GM23248 (cell line): ENCODE data around the gene GPR25. TPM values are rescaled to one million over a fixed set of nuclear protein-coding genes. Genes with fewer than 3 reads are reported as not detected.
A peak's percentile ranks its signal among the peaks of the same experiment; 100 is the strongest.

ENCODE experiments used
- DNase-seq: peaks from one replicate; pipeline ENCODE4 v3.0.0-alpha.2; 2015
- H2AFZ ChIP-seq: fragments of 200-600 bp; sonication (generic); 2 replicates; pipeline ENCODE4 v1.6.1; 2016; ENCODE audit warnings: antibody characterized with exemption
- H3F3A ChIP-seq: fragments of 200-600 bp; sonication (generic); 2 replicates; pipeline ENCODE4 v1.6.1; 2016; ENCODE audit warnings: mild to moderate bottlenecking, antibody characterized with exemption, mixed run types; ENCODE audit not compliant: insufficient read depth
- H3K27ac ChIP-seq: fragments of 200-600 bp; sonication (generic); 2 replicates; pipeline ENCODE4 v1.5.1; 2016; ENCODE audit warnings: mild to moderate bottlenecking
- H3K27me3 ChIP-seq: fragments of 200-600 bp; sonication (generic); replicated peaks from 2 replicates; pipeline ENCODE4 v1.6.1; 2016; ENCODE audit warnings: mild to moderate bottlenecking; ENCODE audit not compliant: insufficient read depth
- H3K36me3 ChIP-seq: fragments of 200-600 bp; sonication (generic); 2 replicates; pipeline ENCODE4 v1.6.1; 2016; ENCODE audit warnings: low read depth, mild to moderate bottlenecking
- H3K4me1 ChIP-seq: fragments of 200-600 bp; sonication (generic); 2 replicates; pipeline ENCODE4 v1.6.1; 2016; ENCODE audit warnings: mild to moderate bottlenecking; ENCODE audit not compliant: insufficient read depth
- H3K4me2 ChIP-seq: fragments of 200-600 bp; sonication (generic); one replicate; pipeline ENCODE4 v1.6.1; 2016; ENCODE audit warnings: mild to moderate bottlenecking; ENCODE audit not compliant: unreplicated experiment
- H3K4me3 ChIP-seq: fragments of 200-600 bp; sonication (generic); 2 replicates; pipeline ENCODE4 v1.5.1; 2016; ENCODE audit warnings: mild to moderate bottlenecking
- H3K79me2 ChIP-seq: fragments of 200-600 bp; sonication (generic); 2 replicates; pipeline ENCODE4 v1.6.1; 2016; ENCODE audit warnings: mild to moderate bottlenecking; ENCODE audit not compliant: insufficient read depth
- H3K9ac ChIP-seq: fragments of 200-600 bp; sonication (generic); 2 replicates; pipeline ENCODE4 v1.6.1; 2016; ENCODE audit warnings: mild to moderate bottlenecking
- H3K9me2 ChIP-seq: fragments of 200-600 bp; sonication (generic); 2 replicates; pipeline ENCODE4 v1.6.1; 2016; ENCODE audit warnings: mixed run types, mild to moderate bottlenecking, moderate library complexity; ENCODE audit not compliant: insufficient read depth
- H3K9me3 ChIP-seq: fragments of 200-600 bp; sonication (generic); one replicate; pipeline ENCODE4 v1.6.1; 2017; ENCODE audit warnings: low read depth
- H4K20me1 ChIP-seq: fragments of 200-600 bp; sonication (generic); 2 replicates; pipeline ENCODE4 v1.6.0; 2016; ENCODE audit not compliant: insufficient read depth
- EZH2 ChIP-seq: fragments of 200-600 bp; sonication (generic); IDR thresholded peaks from 2 replicates; pipeline ENCODE4 v1.6.1; 2018; ENCODE audit warnings: antibody characterized with exemption, mild to moderate bottlenecking; ENCODE audit not compliant: insufficient read depth, poor library complexity, severe bottlenecking
- EZH2phosphoT487 ChIP-seq: fragments of 200-600 bp; sonication (generic); IDR thresholded peaks from 2 replicates; pipeline ENCODE4 v1.6.1; 2018; ENCODE audit warnings: antibody characterized with exemption, moderate library complexity, mild to moderate bottlenecking, low read depth; ENCODE audit not compliant: insufficient read depth
- WGBS, 2 experiments: methylation state at CpG; one replicate each; pipeline ENCODE4 v1.1.6; 2015 to 2017; ENCODE audit warnings: low lambda C conversion rate in 2 of 2, low coverage in 1 of 2; ENCODE audit errors: missing lambda C conversion rate in 2 of 2; 5-methylcytosine and 5-hydroxymethylcytosine counted together
- in situ Hi-C: fragments of 300-500 bp; cut with MboI; formaldehyde crosslinking; loops from 2 replicates; pipeline ENCODE4 v1.15.0; 2020
- polyA plus RNA-seq: library from polyadenylated mRNA; unstranded; fragments of >200 nt; fragmentation: Nextera tagmentation; extraction: Ambion mirVana; gene quantifications from 2 replicates; pipeline ENCODE4 v1.2.1, GENCODE V29; 2016
- total RNA-seq: library from RNA; depleted of rRNA; stranded (reverse); fragments of >200 nt; shearing (Covaris generic); gene quantifications from 2 replicates; pipeline ENCODE4 v1.2.3, GENCODE V29; 2014; rRNA removed

The GPR25 gene
- total and polyA plus RNA-seq, 2 experiments from 2014 or later = not detected

DNA sequence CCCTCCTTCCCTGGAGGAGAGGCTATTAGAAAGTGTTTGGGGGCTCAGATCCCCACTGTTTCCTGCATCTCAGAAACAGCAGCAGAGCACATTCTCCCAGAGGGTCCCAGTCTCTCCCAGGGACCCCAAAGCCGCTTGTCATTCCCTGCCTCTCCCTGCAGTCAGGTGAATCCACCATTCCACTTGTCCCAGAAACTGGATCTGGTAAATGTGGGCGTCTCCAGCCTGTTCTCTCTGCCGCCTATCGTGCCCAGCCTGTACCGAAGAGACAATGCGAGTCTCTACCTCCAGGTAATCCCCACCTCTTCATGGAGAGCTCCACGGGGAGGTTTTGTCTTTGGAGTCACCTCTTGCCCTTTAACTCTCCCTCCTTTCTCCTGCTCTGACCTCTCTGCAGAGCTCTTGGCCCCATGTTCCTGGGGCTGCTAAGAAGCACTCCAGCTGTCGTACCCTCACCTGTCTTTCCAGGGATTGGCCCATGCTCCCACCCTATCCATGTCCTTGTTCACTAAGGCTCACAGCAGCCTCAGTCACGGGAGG lies 48.9 kb downstream of the GPR25 start:
- Histone ChIP-seq H3K4me2 (no peak overlapping the region), H3K4me3 (no peak overlapping the region), H3K9me3 (no peaks in the 10 kb centered on the region), H3K4me1 (no peaks in the 10 kb centered on the region), H3K9ac (no peak overlapping the region), H3K27ac (no peak overlapping the region), H4K20me1 (no peaks in the 10 kb centered on the region), H3K27me3 (peaks cover 33% of the 10 kb centered on the region), H3K9me2 (no peaks in the 10 kb centered on the region), H3K79me2 (no peaks in the 10 kb centered on the region), H3K36me3 (no peaks in the 10 kb centered on the region), H2AFZ (no peak overlapping the region), H3F3A (no peaks in the 10 kb centered on the region)
- no peak for DNase-seq
- TF ChIP-seq EZH2phosphoT487 (no peak), EZH2 (no peak)
- in situ Hi-C loops = no loop called here
- 36 to 44% methylated on average over 9 of the region's 9 CpGs for WGBS, 2 experiments

DNA sequence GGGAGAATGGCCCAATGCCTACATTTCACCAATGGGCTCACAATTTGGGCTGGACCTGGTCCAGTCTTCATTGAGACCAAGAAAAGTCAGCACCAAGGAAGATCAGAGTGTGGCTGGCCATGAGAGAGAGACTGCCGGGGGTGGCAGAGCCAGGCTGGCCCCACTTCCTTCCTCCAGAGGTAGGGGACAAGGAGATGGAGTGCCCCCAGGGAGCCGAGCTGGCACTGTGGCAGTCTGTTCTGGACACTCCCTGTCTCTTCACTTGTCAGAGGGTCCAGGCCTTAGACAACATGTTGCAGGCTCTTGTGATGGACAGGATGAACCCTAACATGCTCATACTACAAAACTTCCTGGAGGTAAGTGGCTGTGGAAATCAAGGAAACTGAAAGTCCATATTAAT lies 49.6 kb downstream of the GPR25 start:
- Histone ChIP-seq H3K27me3 (peaks cover 33% of the 10 kb centered on the region), H3K9ac (no peak overlapping the region), H3K79me2 (no peaks in the 10 kb centered on the region), H2AFZ (no peak overlapping the region), H3K4me3 (no peak overlapping the region), H3F3A (no peaks in the 10 kb centered on the region), H3K9me2 (no peaks in the 10 kb centered on the region), H3K9me3 (no peaks in the 10 kb centered on the region), H4K20me1 (no peaks in the 10 kb centered on the region), H3K4me1 (no peaks in the 10 kb centered on the region), H3K36me3 (no peaks in the 10 kb centered on the region), H3K27ac (no peak overlapping the region), H3K4me2 (no peak overlapping the region)
- WGBS, 2 experiments = 50 to 58% methylated on average over 2 of the region's 2 CpGs
- TF ChIP-seq EZH2phosphoT487 = no peak
- TF ChIP-seq EZH2 = no peak
- DNase-seq = no peak
- in situ Hi-C loops = no loop called here

DNA sequence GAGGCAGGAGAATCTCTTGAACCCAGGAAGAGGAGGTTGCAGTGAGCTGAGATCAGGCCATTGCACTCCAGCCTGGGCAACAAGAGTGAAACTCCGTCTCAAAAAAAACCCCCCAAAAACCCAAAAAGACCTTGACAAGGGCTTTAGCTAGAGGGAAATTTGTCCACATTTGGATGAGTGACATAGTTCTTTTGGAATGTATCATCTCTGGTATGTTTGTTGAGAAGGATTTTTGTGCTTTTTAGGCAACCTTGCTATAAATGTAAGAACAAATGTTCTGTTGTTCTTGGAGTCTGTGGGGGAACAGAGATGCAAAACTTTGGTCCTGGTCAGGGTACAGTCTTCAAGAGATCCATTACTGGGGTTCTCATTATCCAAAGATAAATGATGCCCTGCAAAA lies 50.8 kb downstream of the GPR25 start:
- Histone ChIP-seq H3K4me1 (no peaks in the 10 kb centered on the region), H3K9ac (no peak overlapping the region), H4K20me1 (no peaks in the 10 kb centered on the region), H3K4me3 (no peak overlapping the region), H3F3A (no peaks in the 10 kb centered on the region), H3K9me2 (no peaks in the 10 kb centered on the region), H3K79me2 (no peaks in the 10 kb centered on the region), H3K9me3 (no peaks in the 10 kb centered on the region), H3K27me3 (peaks cover 40% of the 10 kb centered on the region), H3K27ac (no peak overlapping the region), H2AFZ (no peak overlapping the region), H3K36me3 (no peaks in the 10 kb centered on the region), H3K4me2 (no peak overlapping the region)
- WGBS, 2 experiments = 92 to 94% methylated on average over 1 of the region's 1 CpG
- in situ Hi-C loops = no loop called here
- peak; percentile 23 for DNase-seq
- TF ChIP-seq EZH2 (no peak), EZH2phosphoT487 (no peak)

Other genes with a start within 250 kb of the GPR25 start
- 14.2 and 19.2 TPM in 2 replicates for gene DDX59, start 203.1 kb upstream of the GPR25 start, total RNA-seq
- 11.8 and 12.2 TPM in 2 replicates for gene DDX59, start 203.1 kb upstream of the GPR25 start, polyA plus RNA-seq
- gene CAMSAP2, start 134.1 kb upstream of the GPR25 start, total RNA-seq = 28.7 and 52.6 TPM in 2 replicates
- gene CAMSAP2, start 134.1 kb upstream of the GPR25 start, polyA plus RNA-seq = 9.9 and 10.9 TPM in 2 replicates
- gene INAVA, start 21.9 kb downstream of the GPR25 start, total RNA-seq = not detected in 2 replicates
- gene INAVA, start 21.9 kb downstream of the GPR25 start, polyA plus RNA-seq = not detected in 2 replicates
- gene KIF21B, start 150.7 kb downstream of the GPR25 start, total RNA-seq = under 0.01 TPM in 1 of 2 replicates, not detected in the other
- 0.03 and 0.04 TPM in 2 replicates for gene KIF21B, start 150.7 kb downstream of the GPR25 start, polyA plus RNA-seq
- gene CACNA1S, start 239.4 kb downstream of the GPR25 start, total RNA-seq = not detected in 2 replicates
- not detected in 2 replicates for gene CACNA1S, start 239.4 kb downstream of the GPR25 start, polyA plus RNA-seq